IMR-90 (cell line): ENCODE data around the gene ZBED4. TPM values are rescaled to one million over a fixed set of nuclear protein-coding genes. Genes with fewer than 3 reads are reported as not detected.

Source experiments
- ATAC-seq: fragments of 200-7000 bp; cut with Tn5 transposase; 2 replicates; pipeline ENCODE4 v1.9.1; 2020; ENCODE audit warnings: low read depth, mild to moderate bottlenecking, moderate library complexity
- BruUV-seq: library from RNA; stranded (reverse); fragments of 400-500 nt; replicated peaks from 2 replicates; lab custom pipeline; 2021; lab: Mats Ljungman, UMichigan
- CTCF ChIA-PET: fragments of 300-600 bp; formaldehyde crosslinking; extraction: SDS; loops from one replicate; lab custom pipeline; 2021; ENCODE audit warnings: antibody characterized with exemption; lab: Yijun Ruan, JAX
- POLR2A ChIA-PET: fragments of 300-600 bp; sonication (Branson Sonifier 250); formaldehyde crosslinking; loops from one replicate; lab custom pipeline; 2022; ENCODE audit warnings: antibody characterized with exemption; ENCODE audit not compliant: unreplicated experiment; lab: Charles Lee
- DNase-seq: peaks from one replicate; pipeline ENCODE4 v3.0.0; 2013
- H2AFZ ChIP-seq: replicated peaks from 2 replicates; pipeline ENCODE3; 2013; ENCODE audit warnings: low read length, mild to moderate bottlenecking; ENCODE audit not compliant: poor library complexity
- H2AK5ac ChIP-seq: 2 replicates; pipeline ENCODE4 v1.6.1; 2013; ENCODE audit warnings: low read depth, low read length, inconsistent platforms
- H2AK9ac ChIP-seq: replicated peaks from 2 replicates; pipeline ENCODE3; 2013; ENCODE audit warnings: mild to moderate bottlenecking, low read depth, low read length, moderate library complexity; ENCODE audit not compliant: poor library complexity
- H2BK120ac ChIP-seq: 2 replicates; pipeline ENCODE4 v1.6.1; 2013; ENCODE audit warnings: low read depth, low read length, inconsistent platforms
- H2BK15ac ChIP-seq: 3 replicates; pipeline ENCODE4 v1.6.1; 2013; ENCODE audit warnings: low read depth, low read length, inconsistent platforms
- H2BK20ac ChIP-seq: 2 replicates; pipeline ENCODE4 v1.6.1; 2013; ENCODE audit warnings: low read depth, mild to moderate bottlenecking, inconsistent platforms, low read length, moderate library complexity
- H2BK5ac ChIP-seq: 2 replicates; pipeline ENCODE4 v1.6.1; 2013; ENCODE audit warnings: mild to moderate bottlenecking, low read depth, low read length, inconsistent platforms; ENCODE audit not compliant: poor library complexity, severe bottlenecking
- H3K14ac ChIP-seq: replicated peaks from 2 replicates; pipeline ENCODE4 v1.6.1; 2013; ENCODE audit warnings: low read depth, low read length, inconsistent platforms
- H3K18ac ChIP-seq: 2 replicates; pipeline ENCODE4 v1.6.1; 2013; ENCODE audit warnings: low read depth, low read length, control low read depth
- H3K23ac ChIP-seq: 2 replicates; pipeline ENCODE4 v1.6.1; 2013; ENCODE audit warnings: low read depth, low read length, inconsistent platforms
- H3K27ac ChIP-seq: 2 replicates; pipeline ENCODE4 v1.5.1; 2013; ENCODE audit warnings: mild to moderate bottlenecking, control low read depth, low read length; ENCODE audit not compliant: insufficient read depth
- H3K27me3 ChIP-seq: 2 replicates; pipeline ENCODE4 v1.6.1; 2013; ENCODE audit warnings: low read length; ENCODE audit not compliant: control insufficient read depth, insufficient read depth
- H3K36me3 ChIP-seq: 2 replicates; pipeline ENCODE4 v1.6.1; 2013; ENCODE audit warnings: low read length, mixed read lengths; ENCODE audit not compliant: control insufficient read depth, insufficient read depth
- H3K4ac ChIP-seq: 2 replicates; pipeline ENCODE4 v1.6.1; 2013; ENCODE audit warnings: low read depth, low read length, inconsistent platforms
- H3K4me1 ChIP-seq: 2 replicates; pipeline ENCODE4 v1.6.1; 2013; ENCODE audit warnings: low read length, mixed read lengths; ENCODE audit not compliant: control insufficient read depth, insufficient read depth
- H3K4me2 ChIP-seq: 2 replicates; pipeline ENCODE4 v1.6.1; 2013; ENCODE audit warnings: low read depth, mild to moderate bottlenecking, control low read depth, low read length, moderate library complexity
- H3K4me3 ChIP-seq: 2 replicates; pipeline ENCODE4 v1.5.1; 2013; ENCODE audit warnings: low read depth, mild to moderate bottlenecking, control low read depth, low read length, moderate library complexity; ENCODE audit not compliant: insufficient read depth
- H3K56ac ChIP-seq: 2 replicates; pipeline ENCODE4 v1.6.1; 2013; ENCODE audit warnings: low read length, inconsistent platforms; ENCODE audit not compliant: insufficient read depth; ENCODE audit errors: extremely low read depth
- H3K79me1 ChIP-seq, 2 experiments: 2 replicates each; pipeline ENCODE4 v1.6.1; 2013; ENCODE audit warnings: low read length in 2 of 2, inconsistent platforms in 1 of 2, low read depth in 1 of 2
- H3K9ac ChIP-seq: 2 replicates; pipeline ENCODE4 v1.6.1; 2013; ENCODE audit warnings: low read depth, low read length, control low read depth
- H3K9me1 ChIP-seq: 2 replicates; pipeline ENCODE4 v1.6.1; 2013; ENCODE audit warnings: low read length, inconsistent platforms; ENCODE audit not compliant: insufficient read depth
- H3K9me3 ChIP-seq: 2 replicates; pipeline ENCODE4 v1.6.1; 2013; ENCODE audit warnings: low read length; ENCODE audit not compliant: control insufficient read depth, insufficient read depth
- H4K20me1 ChIP-seq: 2 replicates; pipeline ENCODE4 v1.6.1; 2013; ENCODE audit warnings: low read length, inconsistent platforms; ENCODE audit not compliant: insufficient read depth
- H4K5ac ChIP-seq: 2 replicates; pipeline ENCODE4 v1.6.1; 2013; ENCODE audit warnings: mild to moderate bottlenecking, low read depth, low read length, control low read depth
- H4K8ac ChIP-seq, 2 experiments: 2 replicates each; pipeline ENCODE4 v1.6.1; 2013; ENCODE audit warnings: low read depth in 2 of 2, low read length in 2 of 2, control low read depth in 1 of 2, inconsistent platforms in 1 of 2
- H4K91ac ChIP-seq: 2 replicates; pipeline ENCODE4 v1.6.1; 2013; ENCODE audit warnings: low read depth, low read length, inconsistent platforms; ENCODE audit not compliant: insufficient read depth
- MAZ ChIP-seq: IDR thresholded peaks from 2 replicates; pipeline ENCODE4 v1.6.1; 2012; ENCODE audit warnings: low read depth, mild to moderate bottlenecking, low read length, improper control_type of control experiment, moderate library complexity, borderline replicate concordance
- RAD21 ChIP-seq: IDR thresholded peaks from 2 replicates; pipeline ENCODE4 v1.6.1; 2012; ENCODE audit warnings: low read length, improper control_type of control experiment
- WGBS, 2 experiments: methylation state at CpG; one replicate each; pipeline versions ENCODE4 v1.1.5 to v1.1.7; 2013; ENCODE audit warnings: missing lambda C conversion rate in 2 of 2; ENCODE audit not compliant: insufficient read length in 1 of 2; ENCODE audit errors: extremely low coverage in 2 of 2; 5-methylcytosine and 5-hydroxymethylcytosine counted together
- dilution Hi-C: fragments of 300-500 bp; cut with HindIII; formaldehyde crosslinking; loops from one replicate; pipeline ENCODE4 v1.14.3; 2018; ENCODE audit warnings: low sequenced_read_pairs; ENCODE audit not compliant: unreplicated experiment
- in situ Hi-C: fragments of 300-500 bp; cut with MboI; formaldehyde crosslinking; loops from 3 replicates; pipeline ENCODE4 v1.14.3; 2019; ENCODE audit warnings: low sequenced_read_pairs, inconsistent platforms, mixed read lengths
- intact Hi-C: fragments of 100-400 bp; cut with micrococcal nuclease; formaldehyde crosslinking; loops from 2 replicates; pipeline ENCODE4 v1.10.0; 2022
- microRNA-seq, 2 experiments: library from miRNA; stranded (forward) in 1 of 2; unstranded in 1 of 2; fragments of 10-50 nt in 1 of 2; fragments of <30 nt in 1 of 2; gene quantifications in 1 of 2; microRNA quantifications in 1 of 2; one replicate each; pipeline versions ENCODE3 to v1.1.0; 2013 to 2020; ENCODE audit not compliant: insufficient read depth in 1 of 2, insufficient read length in 1 of 2, unreplicated experiment in 1 of 2
- polyA plus RNA-seq, 3 experiments: library from polyadenylated mRNA; depleted of rRNA; stranded (reverse); fragments of >200 nt; gene quantifications; 2 replicates each; pipeline ENCODE4 v1.2.3, GENCODE V29; 2012; ENCODE audit warnings: low replicate concordance in 1 of 3
- small RNA-seq, 5 experiments: library from RNA; depleted of rRNA; stranded (forward); fragments of <200 nt; gene quantifications; one replicate each; pipeline ENCODE3, GENCODE V24; 2012
- total RNA-seq: library from RNA; depleted of rRNA; stranded (reverse); fragments of >200 nt; gene quantifications from 2 replicates; pipeline ENCODE4 v1.2.3, GENCODE V29; 2012; rRNA removed

The ZBED4 gene
- total and polyA plus RNA-seq, 2 of the 4 experiments (the other 2 are of a cell fraction): 9.3 to 10.5 TPM

DNA sequence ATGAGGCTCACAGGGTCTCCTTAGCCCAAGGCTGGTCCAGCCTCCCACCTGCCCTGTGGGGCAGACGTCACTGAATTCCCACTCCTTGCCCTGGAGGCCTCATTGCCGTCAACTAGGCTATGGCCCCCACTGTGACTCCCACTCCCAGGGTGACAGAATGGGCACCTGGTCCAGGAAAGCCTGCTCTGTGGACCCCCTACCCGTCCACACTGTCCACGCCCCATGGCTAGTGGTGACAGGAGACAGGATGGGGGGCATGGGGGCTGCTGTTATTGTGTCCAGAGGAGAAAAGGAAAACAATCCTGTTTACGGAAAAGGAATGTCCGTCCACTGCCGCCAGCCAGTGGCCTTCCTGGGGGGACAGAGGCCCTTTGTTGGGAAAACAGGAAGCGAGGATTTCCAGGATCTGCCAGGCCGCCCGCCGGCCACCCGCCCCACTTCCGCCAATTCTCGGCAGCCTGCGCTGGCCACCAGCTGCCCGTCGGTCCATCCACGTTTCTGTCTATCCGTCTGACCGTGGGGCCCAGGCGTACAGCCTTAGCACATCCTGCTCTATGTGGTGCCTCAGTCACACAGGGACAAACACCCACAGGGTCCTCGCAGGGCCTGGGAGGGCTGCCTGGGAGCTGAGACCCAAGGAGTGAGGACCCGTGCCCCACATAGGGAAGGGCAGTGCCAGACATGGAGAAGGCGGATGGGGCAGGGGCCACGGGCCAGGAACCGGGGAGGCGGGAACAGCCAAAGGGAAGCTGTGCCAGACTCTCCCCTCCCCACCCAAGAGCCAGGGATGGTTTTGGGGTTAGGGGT is 84.3 kb downstream of the ZBED4 start (continued):
- TF ChIP-seq RAD21: no peak

DNA sequence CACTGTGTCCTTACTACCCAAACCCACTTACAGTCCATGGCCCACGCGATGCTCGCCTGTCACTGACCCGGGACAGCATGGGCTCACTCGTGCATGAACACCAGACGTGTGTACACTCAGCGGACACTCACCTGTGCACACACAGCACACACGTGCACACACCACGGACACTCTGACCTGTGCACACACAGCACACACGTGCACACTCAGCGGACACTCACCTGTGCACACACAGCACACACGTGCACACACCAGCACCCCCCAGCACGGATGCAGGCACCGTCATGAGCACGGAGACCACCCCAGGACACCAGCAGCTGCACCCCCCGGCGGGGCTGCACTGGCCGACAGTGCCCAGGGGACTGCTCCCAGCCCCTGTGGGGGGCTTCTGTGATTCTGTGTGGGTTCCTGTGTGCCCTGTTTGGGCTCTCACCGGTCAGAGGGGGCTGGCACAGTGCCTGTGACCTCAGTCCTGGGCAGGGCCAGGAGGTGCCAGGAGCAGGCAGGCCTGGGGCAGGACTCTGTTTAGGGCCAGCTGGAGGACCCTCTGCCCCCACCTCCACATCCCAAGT is 85.0 kb downstream of the ZBED4 start:
- Histone ChIP-seq H2AK5ac (0 out of 2 replicates have a peak overlapping the region, but pooled peaks have one; percentile 59), H2BK5ac (no peak overlapping the region), H3K27me3 (no peaks in the 10 kb centered on the region), H2BK15ac (no peak overlapping the region), H2BK120ac (no peak overlapping the region), H3K4me2 (no peak overlapping the region), H4K91ac (no peak overlapping the region), H3K79me1 (peaks cover 0 to 3% of the 10 kb centered on the region in 2 experiments; a peak in 1 of 4 replicates), H4K8ac (no peak overlapping the region), H2AK9ac (no peak overlapping the region), H3K23ac (no peak overlapping the region), H3K4me1 (peaks cover 14% of the 10 kb centered on the region), H3K27ac (no peak overlapping the region), H3K14ac (no peak overlapping the region), H2BK20ac (no peak overlapping the region), H3K4ac (no peak overlapping the region), H4K5ac (no peak overlapping the region), H3K9me3 (no peaks in the 10 kb centered on the region), H3K4me3 (no peak overlapping the region), H3K18ac (no peak overlapping the region), H2AFZ (no peak overlapping the region), H3K36me3 (no peaks in the 10 kb centered on the region), H4K20me1 (no peaks in the 10 kb centered on the region), H3K9ac (no peak overlapping the region), H3K56ac (no peak overlapping the region), H3K9me1 (no peaks in the 10 kb centered on the region)
- ATAC-seq (no peak), DNase-seq (no peak)
- intact Hi-C loops: no loop called here
- TF ChIP-seq RAD21 (no peak), MAZ (no peak)
- 96% methylated on average over 8 of the region's 19 CpGs; no CpG with 5 or more reads in 1 of the 2 experiments for WGBS, 2 experiments
- dilution Hi-C loops: no loop called here
- BruUV-seq: no TSS peak
- ChIA-PET POLR2A (no interaction called here), CTCF (no interaction called here)
- in situ Hi-C loops: no loop called here

Small RNA genes lying within 50 kb of the gene (microRNA-seq; reads per million reads assigned to microRNA genes)
- gene AL117328.1 (ENCODE audit: insufficient read depth, insufficient read length) (not detected), gene RF00017 (ENCODE audit: insufficient read depth, insufficient read length) (not detected)

Small RNA genes lying within 50 kb of the gene (small RNA-seq; reads per million reads assigned to genes)
- gene AL117328.1: 0 reads per million in 5 experiments
- 0 reads per million in 5 experiments for gene RF00017

Other genes with a start within 250 kb of the ZBED4 start
- gene BRD1, start 26.0 kb upstream of the ZBED4 start, total RNA-seq: 10.0 and 10.8 TPM in 2 replicates
- 9.4 and 10.6 TPM in 2 replicates for gene BRD1, start 26.0 kb upstream of the ZBED4 start, polyA plus RNA-seq (2012; rRNA removed)
- gene ALG12, start 64.6 kb downstream of the ZBED4 start, total RNA-seq: 5.6 and 7.2 TPM in 2 replicates
- 10.9 and 11.2 TPM in 2 replicates for gene ALG12, start 64.6 kb downstream of the ZBED4 start, polyA plus RNA-seq (2012; rRNA removed)
- 36.1 and 36.2 TPM in 2 replicates for gene CRELD2, start 64.8 kb downstream of the ZBED4 start, total RNA-seq
- 70.7 and 82.0 TPM in 2 replicates for gene CRELD2, start 64.8 kb downstream of the ZBED4 start, polyA plus RNA-seq (2012; rRNA removed)
- 8.6 and 10.3 TPM in 2 replicates for gene PIM3, start 106.9 kb downstream of the ZBED4 start, total RNA-seq
- gene PIM3, start 106.9 kb downstream of the ZBED4 start, polyA plus RNA-seq (2012; rRNA removed): 24.7 and 28.6 TPM in 2 replicates
- not detected in 2 replicates for gene IL17REL, start 158.9 kb downstream of the ZBED4 start, total RNA-seq
- gene IL17REL, start 158.9 kb downstream of the ZBED4 start, polyA plus RNA-seq (2012; rRNA removed): not detected in 2 replicates
- not detected in 2 replicates for gene TTLL8, start 204.5 kb downstream of the ZBED4 start, total RNA-seq
- not detected in 2 replicates for gene TTLL8, start 204.5 kb downstream of the ZBED4 start, polyA plus RNA-seq (2012; rRNA removed)
- gene MLC1, start 231.6 kb downstream of the ZBED4 start, total RNA-seq: not detected in 2 replicates
- 0.07 and 0.10 TPM in 2 replicates for gene MLC1, start 231.6 kb downstream of the ZBED4 start, polyA plus RNA-seq (2012; rRNA removed)
- gene MOV10L1, start 236.2 kb downstream of the ZBED4 start, total RNA-seq: 0.72 and 0.83 TPM in 2 replicates
- gene MOV10L1, start 236.2 kb downstream of the ZBED4 start, polyA plus RNA-seq (2012; rRNA removed): 0.83 and 1.4 TPM in 2 replicates